K562 (cell line): ENCODE data around the gene TLX2. TPM values are rescaled to one million over a fixed set of nuclear protein-coding genes. Genes with fewer than 3 reads are reported as not detected.

Experiments used
- ARID3A ChIP-seq: IDR thresholded peaks from 2 replicates; pipeline ENCODE4 v1.6.1; 2012; ENCODE audit warnings: low read depth, low read length, improper control_type of control experiment, borderline replicate concordance
- CLOCK ChIP-seq: fragments of 250-450 bp; sonication (Bioruptor Pico); IDR thresholded peaks from 2 replicates; pipeline ENCODE4 v1.4.0; 2020; ENCODE audit warnings: mild to moderate bottlenecking, moderate library complexity, borderline replicate concordance
- CTCF ChIP-seq, 3 experiments: IDR thresholded peaks in 2 of 3; conservative IDR thresholded peaks in 1 of 3; 2 replicates each; pipeline ENCODE4 v1.5.1; 2011 to 2012; ENCODE audit warnings: low read length in 3 of 3, mild to moderate bottlenecking in 3 of 3, control low read depth in 2 of 3, improper control_type of control experiment in 1 of 3, inconsistent platforms in 1 of 3, low read depth in 1 of 3, mixed read lengths in 1 of 3, moderate library complexity in 1 of 3; ENCODE audit not compliant: insufficient read depth in 2 of 3
- E2F5 ChIP-seq: sonication (generic); formaldehyde crosslinking; IDR thresholded peaks from 2 replicates; pipeline ENCODE4 v1.8.0; 2022; ENCODE audit warnings: mild to moderate bottlenecking, missing genetic modification reagents
- NCOR1 ChIP-seq: fragments of 450-650 bp; IDR thresholded peaks from 2 replicates; pipeline ENCODE4 v1.6.1; 2016; ENCODE audit warnings: mild to moderate bottlenecking, moderate library complexity
- SMARCB1 ChIP-seq: IDR thresholded peaks from 2 replicates; pipeline ENCODE4 v1.6.1; 2011; ENCODE audit warnings: improper control_type of control experiment, low read depth; ENCODE audit not compliant: insufficient read length
- STAG1 ChIP-seq: sonication (generic); formaldehyde crosslinking; IDR thresholded peaks from 2 replicates; pipeline ENCODE4 v1.5.0; 2020; ENCODE audit warnings: missing genetic modification reagents, borderline replicate concordance
- TRIM24 ChIP-seq, 2 experiments: fragments of 450-650 bp; IDR thresholded peaks; 2 replicates each; pipeline ENCODE4 v1.6.1; 2016
- TRIM28 ChIP-seq: fragments of 450-650 bp; IDR thresholded peaks from 2 replicates; pipeline ENCODE4 v1.6.1; 2017
- ZBTB11 ChIP-seq, 3 experiments: fragments of 200-800 bp in 1 of 3; fragments of 250-450 bp in 1 of 3; fragments of 450-650 bp in 1 of 3; sonication (Bioruptor Pico) in 1 of 3; sonication (Bioruptor generic) in 1 of 3; formaldehyde crosslinking in 1 of 3; IDR thresholded peaks; 2 replicates each; pipeline versions ENCODE4 v1.6.1 to v1.8.0; 2016 to 2022; ENCODE audit warnings: mild to moderate bottlenecking in 2 of 3, missing genetic modification characterization in 2 of 3, missing compliant biosample characterization in 1 of 3, moderate library complexity in 1 of 3
- ZNF146 ChIP-seq: IDR thresholded peaks from one replicate; pipeline ENCODE4 v1.6.1; 2018; ENCODE audit warnings: missing compliant biosample characterization; ENCODE audit not compliant: unreplicated experiment
- ZNF449 ChIP-seq: fragments of 250-450 bp; sonication (Bioruptor Pico); IDR thresholded peaks from 2 replicates; pipeline ENCODE4 v1.8.0; 2022; ENCODE audit warnings: moderate library complexity, mild to moderate bottlenecking, inconsistent platforms
- polyA plus RNA-seq, 8 experiments: library from polyadenylated mRNA; depleted of rRNA in 4 of 8; stranded (reverse) in 5 of 8; unstranded in 3 of 8; fragments of >200 nt; fragmentation: Nextera tagmentation in 2 of 8; fragmentation: Illumina TruSeq in 1 of 8; extraction: Ambion mirVana in 2 of 8; extraction: Trizol in 1 of 8; gene quantifications; 2 replicates each; pipeline versions ENCODE4 v1.2.1 to v1.2.3, GENCODE V29; 2011 to 2014; ENCODE audit warnings: inconsistent platforms in 1 of 8, missing spikeins in 1 of 8
- total RNA-seq, 7 experiments: library from RNA; depleted of rRNA in 6 of 7; stranded (reverse); fragments of >200 nt in 6 of 7; fragmentation: Illumina TruSeq in 2 of 7; extraction: Trizol in 2 of 7; gene quantifications; 2 replicates each; pipeline versions ENCODE4 v1.2.1 to v1.2.3, GENCODE V29; 2011 to 2021; ENCODE audit warnings: low replicate concordance in 1 of 7

TLX2 gene
- total and polyA plus RNA-seq, 9 of the 15 experiments (the other 6 are each of a cell fraction or from before 2014, with no cell fraction given) = not detected

- TF ChIP-seq ZBTB11 (CRISPR knock-in tag; IDR thresholded peaks at IDR 0.05) (peak in 1 of 3 experiments; percentile 71; a peak in 2 of 6 replicates), SMARCB1 (no peak), E2F5 (CRISPR knock-in tag) (0 out of 2 replicates have a peak, but pooled peaks have one; percentile 12), NCOR1 (no peak), STAG1 (CRISPR knock-in tag) (no peak), TRIM24 (IDR thresholded peaks at IDR 0.05) (0 out of 4 replicates have a peak, but pooled peaks of 1 of the 2 experiments have one; percentile 42), ZNF449 (CRISPR knock-in tag) (no peak), CLOCK (CRISPR knock-in tag) (no peak), TRIM28 (no peak), ZNF146 (CRISPR knock-in tag) (peak; percentile 13), ARID3A (no peak), CTCF (IDR thresholded peaks at IDR 0.05 in 2 of 3, conservative IDR thresholded peaks at IDR 0.05 in 1 of 3; ENCODE audit: insufficient read depth in 2 of 3, low read depth in 1 of 3, low read length in 3 of 3) (peak in 2 of 3 experiments; percentile 7 to 30; a peak in 1 of 6 replicates)
Measured at GRCh38 chr2:74481961-74482800, 32.1 kb upstream of the TLX2 start (continued).
